HG03175 (cell line): Measurements from ENCODE around the gene ITSN2.
"Not testable (repeated sequence)": the region's sequence is repeated elsewhere in the genome, so short reads cannot be mapped to it uniquely, and the experiment has no call there.

ENCODE experiments used
- ATAC-seq: cut with Tn5 transposase; IDR thresholded peaks from one replicate; pipeline ENCODE4 v1.9.1; 2021; ENCODE audit warnings: mild to moderate bottlenecking, moderate library complexity; ENCODE audit not compliant: unreplicated experiment

The ITSN2 gene

DNA sequence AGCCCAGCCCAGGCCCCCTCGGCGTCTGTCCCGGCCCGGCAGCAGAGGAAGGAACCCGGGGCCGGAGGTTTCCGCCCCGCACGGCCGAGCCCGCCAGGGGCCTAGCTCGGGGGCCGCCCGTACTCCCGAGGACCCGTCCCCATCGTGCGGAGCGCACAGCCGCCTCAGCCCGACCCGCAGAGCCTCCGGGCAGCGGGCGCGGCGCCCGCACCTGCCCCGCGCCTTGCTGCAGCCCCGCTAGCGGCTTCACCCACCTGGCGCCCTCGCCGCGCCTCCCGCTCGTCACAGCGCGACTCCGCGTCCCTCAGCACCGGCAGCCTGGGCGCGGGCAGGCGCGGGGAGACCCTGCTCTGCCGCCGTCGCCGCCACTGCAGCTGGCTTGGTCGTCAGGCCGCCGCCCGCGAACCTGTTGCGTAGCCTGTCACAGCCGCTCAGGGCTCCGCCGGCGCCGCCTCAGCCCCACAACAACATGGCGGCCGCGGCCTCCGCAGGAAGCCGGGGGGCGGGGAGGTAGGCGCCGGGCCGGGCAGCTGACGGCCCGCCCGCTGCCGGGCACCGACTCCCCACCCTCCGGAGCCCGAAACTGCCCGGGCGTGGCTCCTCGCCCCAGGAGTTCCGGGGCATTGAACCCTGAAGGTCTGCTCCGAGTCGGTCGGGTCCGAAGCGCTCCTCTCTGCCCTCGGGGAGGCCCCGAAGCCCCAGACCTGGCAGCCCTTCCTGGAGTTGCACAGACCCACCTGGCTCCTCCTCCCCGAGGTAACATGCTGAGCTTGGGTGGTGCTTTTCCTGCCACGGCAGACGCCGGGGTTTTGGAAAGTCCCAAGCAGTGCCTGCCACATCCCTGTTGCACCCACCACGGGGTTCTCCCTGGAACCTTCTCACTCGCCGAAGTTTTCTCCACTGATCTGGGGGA lies at the start of gene ITSN2:
Gene ITSN2 (minus strand): TSS at position 487 of the 913 bp plus-strand sequence. CDS start 32,454 bp downstream, outside the sequence.
- peak; percentile 82 for ATAC-seq

DNA sequence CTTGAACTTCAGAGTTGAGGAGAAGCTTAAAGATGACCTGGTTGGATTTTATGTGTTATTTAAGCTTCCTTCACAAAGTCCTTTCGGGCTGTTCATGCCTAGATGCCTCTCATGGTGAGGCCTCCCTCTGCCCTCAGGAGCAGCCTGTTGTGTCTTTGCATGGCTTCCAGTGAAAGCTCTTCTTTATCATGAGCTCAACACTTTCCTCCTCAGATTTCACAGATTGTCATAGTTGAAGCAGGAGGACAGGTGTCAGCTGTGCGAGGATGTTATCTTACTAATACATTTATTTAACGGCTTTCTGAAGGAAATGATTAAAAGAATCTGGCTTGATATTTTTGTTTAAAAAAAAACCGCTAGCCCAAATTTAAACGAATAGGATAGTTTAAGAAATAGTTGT lies 48.8 kb upstream of the ITSN2 start:
- no peak for ATAC-seq

DNA sequence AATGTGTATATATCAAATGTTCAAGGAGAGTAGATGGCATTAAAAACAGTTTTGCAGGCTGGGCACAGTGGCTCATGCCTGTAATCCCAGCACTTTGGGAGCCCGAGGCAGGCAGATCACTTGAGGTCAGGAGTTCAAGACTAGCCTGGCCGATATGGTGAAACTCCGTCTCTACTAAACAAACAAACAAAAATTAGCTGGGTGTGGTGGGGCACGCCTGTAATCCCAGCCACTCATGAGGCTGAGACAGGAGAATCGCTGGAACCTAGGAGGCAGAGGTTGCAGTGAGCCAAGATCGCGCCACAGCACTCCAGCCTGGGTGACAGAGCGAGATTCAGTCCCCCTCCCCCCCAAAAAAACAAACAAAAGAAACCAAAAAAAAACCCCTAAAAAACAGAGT lies 48.4 kb upstream of the ITSN2 start:
- ATAC-seq, result not testable (repeated sequence)

DNA sequence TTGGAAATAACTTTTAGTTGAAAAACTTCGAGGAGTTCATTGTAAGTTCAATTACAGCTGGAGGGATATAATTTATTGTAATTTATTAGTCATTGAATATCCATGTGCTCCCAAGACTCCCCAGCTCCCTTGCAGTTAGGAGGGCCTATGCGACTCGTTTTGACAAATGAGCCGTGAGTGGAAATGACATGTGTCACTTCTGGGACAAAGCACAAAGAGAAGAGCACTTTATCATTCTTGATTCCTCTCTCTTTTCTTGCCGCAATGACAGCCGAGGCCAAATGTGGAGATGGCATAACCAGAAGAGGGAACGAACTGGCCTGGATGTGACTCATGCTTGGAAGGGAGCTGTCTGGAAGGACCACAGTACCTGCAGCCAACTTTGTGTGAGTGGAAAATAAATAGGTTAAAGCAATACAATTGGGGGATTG lies 44.2 kb upstream of the ITSN2 start:
- no peak for ATAC-seq

DNA sequence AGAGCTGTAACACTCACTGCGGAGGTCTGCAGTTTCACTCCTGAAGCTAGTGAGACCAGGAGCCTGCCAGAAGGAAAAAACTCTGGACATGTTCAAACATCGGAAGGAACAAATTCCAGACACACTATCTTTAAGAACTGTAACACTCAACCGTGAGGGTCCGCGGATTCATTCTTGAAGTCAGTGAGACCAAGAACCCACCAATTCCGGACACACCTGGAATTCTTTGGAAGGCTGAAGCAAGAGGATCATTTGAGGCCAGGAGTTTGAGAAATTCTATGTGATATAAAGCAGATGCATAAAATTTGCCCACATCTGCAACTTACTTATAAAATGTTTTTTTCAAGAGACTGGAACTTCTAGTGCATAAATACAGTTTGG lies 43.5 kb upstream of the ITSN2 start:
- ATAC-seq, result no peak

DNA sequence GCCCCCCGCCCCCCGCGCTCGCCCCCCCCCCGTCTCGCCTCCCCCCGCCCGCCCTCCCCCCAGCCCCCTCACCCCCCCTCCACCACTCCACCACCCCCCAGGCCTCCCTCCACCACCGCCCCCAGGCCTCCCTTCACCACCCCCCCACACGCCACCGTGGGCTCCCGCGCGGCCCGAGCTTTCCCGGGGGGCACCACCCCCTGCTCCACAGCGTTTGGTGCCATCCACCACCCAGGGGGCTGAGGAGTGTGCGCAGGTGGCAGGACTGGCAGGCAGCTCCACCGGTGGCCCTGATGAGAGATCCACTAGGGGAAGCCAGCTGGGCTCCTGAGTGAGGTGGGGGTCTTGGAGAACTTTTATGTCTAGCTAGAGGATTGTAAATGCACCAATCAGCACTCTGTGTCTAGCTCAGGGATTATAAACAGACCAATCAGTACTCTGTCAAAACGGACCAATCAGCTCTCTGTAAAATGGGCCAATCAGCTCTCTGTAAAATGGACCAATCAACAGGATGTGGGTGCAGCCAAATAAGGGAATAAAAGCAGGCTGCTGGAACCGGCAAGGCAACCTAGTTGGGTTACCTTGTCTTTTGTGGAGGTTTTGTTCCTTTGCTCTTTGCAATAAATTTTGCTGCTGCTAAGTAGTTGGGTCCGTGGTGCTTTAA lies 43.0 kb upstream of the ITSN2 start:
- no peak for ATAC-seq

DNA sequence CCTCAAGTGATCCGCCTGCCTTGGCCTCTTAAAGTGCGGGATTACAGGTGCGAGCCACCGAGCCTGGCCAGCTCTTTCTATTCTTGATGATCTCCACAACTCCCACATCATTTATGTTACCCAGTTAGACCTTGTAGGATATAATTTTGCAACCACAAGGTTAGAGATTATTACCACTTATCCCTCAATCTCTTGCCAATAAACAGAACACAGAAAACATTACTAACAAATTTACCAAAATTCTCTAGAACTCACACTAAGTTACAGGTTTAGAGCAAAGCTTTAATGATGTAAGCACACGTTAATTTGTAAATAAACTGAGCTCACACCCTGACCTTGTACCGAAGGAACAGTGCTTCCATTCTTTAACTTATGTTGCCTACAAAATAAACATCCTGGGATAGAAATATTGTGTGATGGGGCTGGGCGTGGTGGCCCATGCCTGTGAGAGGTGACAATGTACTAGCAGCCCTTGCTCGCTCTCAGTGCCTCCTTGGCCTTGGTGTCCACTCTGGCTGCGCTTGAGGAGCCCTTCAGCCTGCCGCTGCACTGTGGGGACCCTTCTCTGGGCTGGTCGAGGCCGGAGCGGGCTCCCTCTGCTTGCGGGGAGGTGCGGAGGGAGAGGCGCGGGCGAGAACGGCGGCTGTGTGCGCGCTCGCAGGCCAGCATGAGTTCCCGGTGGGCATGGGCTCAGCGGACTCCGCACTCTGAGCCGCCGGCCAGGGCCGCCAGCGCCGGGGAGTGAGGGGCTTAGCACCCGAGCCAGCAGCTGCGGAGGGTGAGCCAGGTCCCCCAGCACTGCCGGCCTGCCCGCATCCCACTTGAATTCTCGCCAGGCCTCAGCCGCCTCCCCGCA lies 42.1 kb upstream of the ITSN2 start:
- no peak for ATAC-seq

DNA sequence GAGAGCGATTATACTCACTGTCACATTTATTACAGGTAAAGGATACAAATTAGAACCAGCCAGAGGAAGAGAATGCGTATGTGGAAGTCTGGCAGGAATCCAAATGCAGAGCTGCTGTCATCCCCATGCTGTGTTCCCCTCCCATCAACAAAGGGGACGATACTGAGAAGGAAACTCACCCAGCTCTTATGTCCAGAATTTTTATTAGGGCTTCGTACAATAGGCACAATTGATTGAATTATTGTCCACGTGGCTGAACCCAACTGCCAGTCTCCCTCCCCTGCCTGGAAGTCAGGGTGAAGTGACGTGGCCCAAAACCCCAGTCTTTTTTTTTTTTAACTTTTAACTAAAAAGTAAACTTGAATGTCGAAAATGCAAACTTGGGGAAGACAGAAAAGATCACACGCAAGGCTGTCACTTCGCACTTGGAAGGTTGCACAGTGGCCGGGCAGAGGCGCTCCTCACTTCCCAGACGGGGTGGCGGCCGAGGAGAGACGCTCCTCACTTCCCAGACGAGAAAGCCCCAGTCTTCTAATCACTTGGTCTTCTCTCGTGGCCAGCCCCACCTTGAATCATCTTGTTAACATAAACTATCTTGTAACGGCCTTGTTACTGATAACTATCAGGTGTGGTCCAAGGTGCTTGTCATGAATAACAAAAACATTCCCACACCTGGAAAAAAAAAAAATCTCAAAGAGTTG lies 40.0 kb upstream of the ITSN2 start:
- no peak for ATAC-seq

DNA sequence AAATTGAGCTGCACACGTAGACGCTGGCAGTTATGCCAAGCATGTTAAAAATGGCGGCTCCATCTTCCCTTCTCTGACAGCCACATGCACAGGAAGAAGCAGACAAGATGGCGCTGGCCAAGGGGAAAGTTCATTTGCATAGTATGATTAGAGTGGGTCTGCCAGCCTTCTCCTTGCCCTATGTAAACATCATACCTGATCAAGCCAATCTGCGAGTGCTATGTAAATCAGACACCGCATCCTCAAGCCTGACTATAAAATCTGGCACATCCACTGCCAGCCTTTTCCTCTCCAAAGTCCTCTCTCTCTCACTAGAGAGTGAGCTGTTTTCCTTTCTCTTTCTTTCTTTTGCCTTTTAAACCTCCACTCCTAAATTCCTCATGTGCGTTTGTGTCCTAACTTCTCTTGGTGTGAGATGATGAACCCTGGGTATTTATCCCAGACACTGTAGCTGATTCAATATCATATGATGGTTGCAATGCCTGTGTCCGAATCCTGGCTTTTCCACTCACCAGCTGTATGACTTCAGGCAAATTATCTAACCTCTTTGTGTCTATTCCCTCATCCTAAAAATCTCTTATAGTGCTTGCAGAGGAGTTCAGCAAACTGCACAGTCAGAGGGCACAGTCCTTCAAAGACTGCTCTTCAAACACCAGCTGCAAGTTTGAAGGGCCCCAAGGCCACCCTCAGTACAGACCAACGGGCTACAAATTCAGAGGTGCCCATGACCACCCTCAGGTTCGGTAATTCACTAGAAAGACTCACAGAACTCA lies 39.3 kb upstream of the ITSN2 start:
- ATAC-seq, result no peak

DNA sequence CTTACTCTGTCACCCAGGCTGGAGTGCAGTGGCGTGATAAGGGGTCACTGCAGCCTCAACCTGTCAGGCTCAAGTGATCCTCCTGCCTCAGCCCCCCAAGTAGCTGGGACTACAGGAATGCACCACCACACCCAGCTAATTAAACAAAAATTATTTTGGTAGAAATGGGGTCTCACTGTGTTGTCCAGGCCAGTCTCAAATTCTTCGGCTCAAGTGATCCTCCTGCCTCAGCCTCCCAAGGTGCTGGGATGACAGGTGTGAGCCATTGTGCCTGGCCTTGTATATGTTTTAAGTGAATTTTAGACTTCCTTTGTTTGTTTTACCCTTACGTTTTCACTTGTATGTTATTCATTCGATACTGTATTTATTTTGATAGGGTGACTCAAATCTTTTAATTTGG lies 34.7 kb upstream of the ITSN2 start:
- no peak for ATAC-seq

DNA sequence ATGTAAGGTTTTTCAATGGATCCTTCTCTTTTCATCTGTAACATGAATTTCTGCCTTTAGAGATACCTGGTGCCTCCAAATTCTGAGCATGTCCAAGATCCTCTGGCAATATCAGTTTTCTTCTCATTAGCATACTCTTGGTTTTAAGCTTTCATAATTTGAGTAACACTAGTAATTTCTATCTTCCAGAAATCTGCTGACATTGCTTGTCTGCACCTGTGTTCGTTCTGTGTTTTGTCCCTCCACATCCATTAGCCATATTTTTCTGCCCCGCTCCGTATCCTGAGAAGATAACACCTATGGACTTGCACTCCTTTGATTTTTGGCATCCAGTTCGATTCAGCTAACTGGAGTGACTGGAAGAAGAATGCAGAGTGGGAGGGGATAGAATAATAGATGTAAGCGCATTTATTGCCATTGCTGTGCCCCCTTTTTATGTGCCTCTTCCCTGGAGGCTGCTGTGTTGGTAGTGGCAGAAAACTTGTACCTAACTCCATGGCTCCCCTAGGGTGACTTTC lies 32.3 kb upstream of the ITSN2 start:
- ATAC-seq, result no peak

DNA sequence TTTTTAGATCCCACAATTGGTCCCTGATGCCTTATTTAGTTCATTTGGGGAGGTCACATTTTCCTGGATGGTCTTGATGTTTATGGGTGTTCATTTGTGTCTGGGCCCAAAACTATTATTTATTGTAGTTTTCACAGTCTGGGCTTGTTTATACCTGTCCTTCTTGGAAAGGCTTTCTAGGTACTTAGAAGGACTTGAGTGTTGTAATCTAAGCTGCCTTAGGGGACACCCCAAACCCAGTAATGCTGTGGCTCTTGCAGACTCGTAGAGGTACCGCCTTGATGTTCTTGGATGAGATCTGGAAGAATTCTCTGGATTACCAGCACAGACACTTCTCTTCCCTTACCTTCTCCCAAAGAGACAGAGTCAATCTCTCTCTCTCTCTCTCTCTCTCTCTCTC lies 25.0 kb upstream of the ITSN2 start:
- no peak for ATAC-seq

DNA sequence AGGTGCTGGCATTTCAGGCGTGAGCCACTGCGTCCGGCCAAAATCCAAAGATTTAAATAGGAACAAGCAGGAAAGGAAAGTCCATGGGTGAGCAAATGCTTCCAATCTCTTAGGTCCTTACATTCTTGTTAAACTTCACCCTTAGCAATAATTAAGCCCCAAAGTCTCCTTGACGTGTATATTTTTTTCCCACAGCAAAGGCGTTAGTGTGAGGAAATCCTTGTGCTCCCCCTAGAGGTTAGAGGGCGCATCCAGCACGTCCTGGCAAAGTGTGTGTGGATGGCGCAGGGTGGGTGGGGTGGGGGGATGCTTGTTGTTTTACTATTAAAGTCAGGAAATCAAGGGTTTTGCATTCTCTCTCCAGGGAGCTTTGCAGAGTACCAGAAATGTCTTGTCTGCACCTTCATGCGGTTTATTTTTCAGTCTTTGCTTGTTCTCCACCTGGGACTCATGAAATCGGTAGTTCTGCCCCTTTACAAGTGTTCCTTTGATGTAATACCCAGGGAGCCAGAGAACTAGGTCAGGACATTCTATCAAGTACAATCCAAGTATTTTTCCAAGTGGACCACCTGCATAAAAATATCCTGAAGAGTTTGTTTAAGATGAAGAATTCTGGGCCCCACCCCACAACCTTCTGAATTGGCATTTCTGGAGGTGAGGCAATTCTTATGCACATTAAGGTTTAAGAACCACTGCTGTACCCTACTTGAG lies 22.2 kb upstream of the ITSN2 start:
- ATAC-seq, result peak; percentile 64

DNA sequence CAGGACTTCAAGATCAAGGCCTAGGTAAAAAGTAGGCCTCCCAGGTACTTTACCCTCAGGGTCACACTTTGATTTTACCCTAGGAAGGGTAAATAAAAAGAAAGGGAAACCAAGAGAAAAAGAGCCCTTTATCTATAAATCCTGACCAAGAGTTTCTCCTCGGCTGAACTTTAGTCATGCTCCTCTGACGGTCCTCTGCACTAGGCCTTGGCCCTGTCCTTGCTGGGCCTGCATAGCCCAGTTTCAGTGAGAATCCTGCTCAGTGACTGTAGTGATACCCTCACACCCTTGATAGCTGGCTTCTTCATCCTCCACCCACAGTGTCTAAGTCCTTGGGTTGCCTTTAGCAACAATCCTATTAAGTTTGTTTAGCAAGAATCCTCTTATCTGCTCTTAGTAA lies 20.5 kb upstream of the ITSN2 start:
- ATAC-seq, result no peak

DNA sequence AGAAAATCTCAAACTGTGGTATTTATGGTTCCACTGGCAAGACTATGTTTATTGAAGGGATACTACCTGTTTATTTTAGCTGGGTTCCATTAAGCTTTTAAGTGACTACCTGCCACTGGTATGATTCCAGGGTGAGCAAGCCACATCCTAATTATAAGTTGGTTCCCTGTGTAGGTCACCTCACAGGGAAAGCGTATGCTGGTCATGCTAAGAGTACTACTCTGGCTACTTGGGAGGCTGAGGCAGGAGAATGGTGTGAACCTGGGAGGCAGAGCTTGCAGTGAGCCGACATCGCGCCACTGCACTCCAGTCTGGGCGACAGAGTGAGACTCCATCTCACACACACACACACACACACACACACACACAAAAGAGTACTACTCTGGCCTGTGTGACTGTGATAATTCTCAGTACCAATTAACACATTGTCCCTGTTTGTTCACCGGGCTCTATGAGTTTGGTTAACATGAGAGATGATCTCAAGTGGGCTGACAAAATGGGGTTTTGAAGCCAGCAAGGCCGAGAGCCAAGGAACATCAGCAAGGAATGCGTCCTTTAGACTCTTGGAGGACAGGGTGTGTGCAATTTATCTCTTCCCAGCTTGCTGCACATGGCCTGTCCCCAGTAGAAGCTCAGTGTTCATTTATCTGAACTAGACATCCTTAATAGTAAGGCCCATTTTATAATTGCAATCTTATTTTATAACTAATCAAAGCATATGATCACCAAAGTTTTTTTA lies 15.2 kb upstream of the ITSN2 start:
- no peak for ATAC-seq

DNA sequence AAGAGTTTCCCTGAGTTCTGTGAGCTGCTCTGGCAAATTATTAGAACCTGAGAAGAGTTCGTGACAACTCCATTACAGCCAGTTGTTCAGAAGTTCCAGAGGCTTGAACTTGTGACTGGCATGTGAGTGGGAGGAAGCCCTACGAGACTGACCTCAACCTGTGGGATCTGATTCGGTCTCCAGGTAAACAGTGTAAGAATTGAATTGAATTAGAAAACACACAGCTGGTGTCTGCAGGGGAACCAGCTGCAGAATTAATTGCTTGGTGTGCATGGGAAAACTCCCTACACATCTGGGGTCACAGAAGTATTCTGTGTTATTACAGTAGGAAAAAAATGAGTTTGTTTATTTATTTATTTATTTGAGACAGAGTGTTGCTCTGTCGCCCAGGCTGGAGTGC lies 14.0 kb upstream of the ITSN2 start:
- ATAC-seq, result no peak

DNA sequence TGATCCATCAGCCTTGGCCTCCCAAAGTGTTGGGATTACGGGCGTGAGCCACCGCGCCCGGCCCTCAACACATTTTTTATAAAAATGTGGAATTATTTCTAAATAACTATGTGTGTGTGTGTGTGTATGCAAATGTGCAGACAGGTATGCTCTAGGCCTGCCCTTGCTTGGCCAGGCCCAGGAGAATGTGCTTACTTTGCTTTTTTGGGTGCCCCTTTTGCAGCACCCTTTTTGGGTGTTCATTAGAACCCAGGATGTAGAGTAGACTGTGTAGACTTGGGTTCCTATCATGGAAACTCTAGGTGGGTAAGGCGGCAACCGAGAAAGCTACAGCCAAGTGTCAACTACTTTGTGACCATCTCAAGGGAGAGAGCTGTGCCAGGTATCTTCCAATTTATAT lies 11.7 kb upstream of the ITSN2 start:
- no peak for ATAC-seq

DNA sequence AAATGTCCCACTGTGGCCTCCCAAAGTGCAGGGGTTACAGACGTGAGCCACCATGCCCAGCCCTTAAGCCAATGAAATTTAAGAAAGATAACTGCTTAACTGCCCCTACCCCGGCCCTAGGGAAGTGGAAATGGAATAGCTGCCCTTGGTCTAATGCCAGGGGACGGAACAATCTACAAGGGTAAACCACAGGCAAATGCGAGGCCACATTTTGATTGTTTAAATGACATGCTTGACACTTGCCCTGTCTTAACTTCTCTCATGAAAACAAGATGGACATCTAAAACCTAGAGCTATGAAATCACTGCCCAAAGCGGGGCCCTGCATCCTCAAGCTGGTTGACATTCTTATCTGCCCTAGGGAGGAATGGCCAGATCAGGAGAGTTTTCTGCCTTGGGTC lies 5.5 kb upstream of the ITSN2 start:
- ATAC-seq, result no peak
